SW480 (cell line): Measurements from ENCODE around the gene AIFM3.

Experiments used
- DNase-seq: peaks from one replicate; pipeline ENCODE4 v3.0.0-alpha.2; 2016; ENCODE audit warnings: low spot score

Gene AIFM3

GRCh38 chr22:21028277-21029251 is 61.5 kb downstream of the AIFM3 start:
- DNase-seq = no peak

- no peak for DNase-seq
Observed at GRCh38 chr22:21029486-21030025, 62.5 kb downstream of the AIFM3 start.

DNA sequence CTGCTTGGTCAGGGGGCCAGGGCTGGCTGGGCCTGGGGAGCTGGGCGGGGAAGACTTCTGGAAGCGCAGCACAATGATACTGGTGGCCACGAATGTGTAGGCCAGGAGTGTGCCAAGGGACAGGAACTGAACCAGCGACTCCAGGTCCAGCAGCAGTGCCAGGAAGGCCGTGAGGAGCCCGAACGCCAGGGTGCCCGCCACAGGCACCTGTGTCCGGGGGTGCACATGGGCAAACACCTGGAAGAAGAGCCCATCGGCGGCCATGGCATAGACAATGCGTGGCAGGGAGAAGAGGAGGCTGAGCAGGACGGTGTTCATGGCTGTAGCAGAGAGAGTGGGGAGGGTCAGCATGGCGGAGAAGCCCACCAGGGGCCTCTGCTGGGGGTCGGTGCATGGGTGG is 63.0 kb downstream of the AIFM3 start:
- no peak for DNase-seq
